T follicular helper cell (primary cell): Measurements from ENCODE around the gene ENDOU.

Experiments used
- DNase-seq: peaks from one replicate; pipeline ENCODE4 v3.0.0-alpha.2; 2020; ENCODE audit warnings: low read depth

The ENDOU gene

GRCh38 chr12:47744005-47744651 lies 18.8 kb upstream of the ENDOU start:
- DNase-seq, result peak; percentile 47

GRCh38 chr12:47743311-47743860 lies 18.1 kb upstream of the ENDOU start:
- DNase-seq, result no peak

- peak; percentile 62 for DNase-seq
These were observed 17.0 kb upstream of the ENDOU start for GRCh38 chr12:47742253-47742825.

- DNase-seq, result peak; percentile 46
These were observed 16.0 kb upstream of the ENDOU start for GRCh38 chr12:47741340-47741703.

GRCh38 chr12:47740606-47741339 lies 15.5 kb upstream of the ENDOU start:
- DNase-seq, result no peak

GRCh38 chr12:47739979-47740378 lies 14.7 kb upstream of the ENDOU start:
- DNase-seq, result no peak

GRCh38 chr12:47739297-47739696 lies 14.0 kb upstream of the ENDOU start:
- DNase-seq, result no peak

- DNase-seq, result no peak
These were observed 12.8 kb upstream of the ENDOU start for GRCh38 chr12:47737936-47738594.

GRCh38 chr12:47736877-47737676 lies 11.8 kb upstream of the ENDOU start:
- no peak for DNase-seq

GRCh38 chr12:47736216-47736615 lies 10.9 kb upstream of the ENDOU start:
- no peak for DNase-seq

- no peak for DNase-seq
These were observed 10.4 kb upstream of the ENDOU start for GRCh38 chr12:47735649-47736048.

GRCh38 chr12:47734725-47735480 lies 9.6 kb upstream of the ENDOU start:
- DNase-seq, result no peak

GRCh38 chr12:47733142-47733541 lies 7.9 kb upstream of the ENDOU start:
- DNase-seq, result no peak

GRCh38 chr12:47732504-47732903 lies 7.2 kb upstream of the ENDOU start:
- DNase-seq, result no peak

GRCh38 chr12:47731723-47732122 lies 6.4 kb upstream of the ENDOU start:
- DNase-seq, result no peak

- no peak for DNase-seq
These were observed 5.1 kb upstream of the ENDOU start for GRCh38 chr12:47730341-47730744.

- no peak for DNase-seq
These were observed 3.9 kb upstream of the ENDOU start for GRCh38 chr12:47729233-47729632.

- DNase-seq, result no peak
These were observed 603 bp upstream of the ENDOU start for GRCh38 chr12:47725893-47726292.

GRCh38 chr12:47722941-47723631 lies 2.2 kb downstream of the ENDOU start:
- DNase-seq, result no peak

GRCh38 chr12:47722136-47722834 lies 3.0 kb downstream of the ENDOU start:
- DNase-seq, result no peak
